HEK293 (cell line): ENCODE measurements around the gene RNF121.

Experiments used
- CTCF ChIA-PET: fragments of 350-600 bp; formaldehyde crosslinking; extraction: SDS; loops from one replicate; lab custom pipeline; 2021; ENCODE audit warnings: antibody characterized with exemption; lab: Yijun Ruan, JAX
- POLR2A ChIA-PET: fragments of 300-600 bp; formaldehyde crosslinking; extraction: SDS; loops from one replicate; lab custom pipeline; 2020; ENCODE audit warnings: antibody characterized with exemption, inconsistent platforms; lab: Yijun Ruan, JAX
- H3K27ac ChIP-seq: fragments of 200-500 bp; sonication (Bioruptor generic); 2 replicates; pipeline ENCODE4 v1.5.1; 2014; ENCODE audit warnings: low read depth, low read length, control low read depth, inconsistent platforms; ENCODE audit errors: extremely low read depth
- H3K36me3 ChIP-seq, 2 experiments: fragments of 200-500 bp in 1 of 2; sonication (Bioruptor generic) in 1 of 2; 1 replicate in 1 of 2; 2 replicates in 1 of 2; pipeline ENCODE4 v1.5.1; 2014 to 2017; ENCODE audit warnings: inconsistent platforms in 2 of 2, low read length in 2 of 2; ENCODE audit not compliant: control insufficient read depth in 2 of 2, insufficient read depth in 1 of 2
- H3K4me1 ChIP-seq: fragments of 200-500 bp; sonication (Bioruptor generic); 2 replicates; pipeline ENCODE4 v1.5.1; 2014; ENCODE audit warnings: mild to moderate bottlenecking, low read length, inconsistent platforms; ENCODE audit not compliant: control insufficient read depth, insufficient read depth
- H3K4me3 ChIP-seq: 2 replicates; pipeline ENCODE4 v1.5.1; 2011; ENCODE audit warnings: low read depth, mild to moderate bottlenecking, control low read depth, low read length, moderate library complexity
- H3K9me3 ChIP-seq: fragments of 200-500 bp; sonication (Bioruptor generic); 2 replicates; pipeline ENCODE4 v1.5.1; 2014; ENCODE audit warnings: low read depth, low read length, inconsistent platforms; ENCODE audit not compliant: control insufficient read depth, insufficient read depth
- BCL11B ChIP-seq: fragments of 450-650 bp; formaldehyde crosslinking; IDR thresholded peaks from 2 replicates; pipeline ENCODE4 v1.5.1; 2016; ENCODE audit warnings: low read depth, missing biosample characterization, missing genetic modification characterization
- BCL6B ChIP-seq: fragments of 450-650 bp; formaldehyde crosslinking; IDR thresholded peaks from 2 replicates; pipeline ENCODE4 v1.5.1; 2017; ENCODE audit warnings: missing biosample characterization, missing genetic modification characterization
- SCRT1 ChIP-seq: fragments of 450-650 bp; formaldehyde crosslinking; IDR thresholded peaks from 2 replicates; pipeline ENCODE4 v1.5.1; 2016; ENCODE audit warnings: missing biosample characterization, missing genetic modification characterization, borderline replicate concordance
- TRIM28 ChIP-seq: IDR thresholded peaks from 2 replicates; pipeline ENCODE4 v1.6.1; 2011; ENCODE audit warnings: low read length, control low read depth, borderline replicate concordance
- TSHZ1 ChIP-seq: fragments of 450-650 bp; formaldehyde crosslinking; IDR thresholded peaks from 2 replicates; pipeline ENCODE4 v1.5.1; 2016; ENCODE audit warnings: missing biosample characterization, missing genetic modification characterization, borderline replicate concordance
- ZBTB8A ChIP-seq: fragments of 450-650 bp; formaldehyde crosslinking; IDR thresholded peaks from 2 replicates; pipeline ENCODE4 v1.5.1; 2016; ENCODE audit warnings: missing biosample characterization, missing genetic modification characterization
- ZEB2 ChIP-seq: fragments of 450-650 bp; formaldehyde crosslinking; IDR thresholded peaks from 2 replicates; pipeline ENCODE4 v1.5.1; 2016; ENCODE audit warnings: missing biosample characterization, missing genetic modification characterization
- ZNF132 ChIP-seq: fragments of 450-650 bp; formaldehyde crosslinking; IDR thresholded peaks from 2 replicates; pipeline ENCODE4 v1.5.1; 2017; ENCODE audit warnings: missing biosample characterization, missing genetic modification characterization, borderline replicate concordance
- ZNF146 ChIP-seq: fragments of 450-650 bp; formaldehyde crosslinking; IDR thresholded peaks from 2 replicates; pipeline ENCODE4 v1.5.1; 2016; ENCODE audit warnings: missing biosample characterization, missing genetic modification characterization
- ZNF16 ChIP-seq: fragments of 450-650 bp; formaldehyde crosslinking; IDR thresholded peaks from 2 replicates; pipeline ENCODE4 v1.5.1; 2016; ENCODE audit warnings: low read depth, missing biosample characterization, missing genetic modification characterization
- ZNF169 ChIP-seq: fragments of 450-650 bp; formaldehyde crosslinking; IDR thresholded peaks from 2 replicates; pipeline ENCODE4 v1.5.1; 2016; ENCODE audit warnings: missing biosample characterization, missing genetic modification characterization
- ZNF202 ChIP-seq: fragments of 450-650 bp; formaldehyde crosslinking; IDR thresholded peaks from 2 replicates; pipeline ENCODE4 v1.5.1; 2016; ENCODE audit warnings: missing biosample characterization, missing genetic modification characterization, borderline replicate concordance
- ZNF335 ChIP-seq: fragments of 450-650 bp; formaldehyde crosslinking; conservative IDR thresholded peaks from 2 replicates; pipeline ENCODE4 v1.5.1; 2016; ENCODE audit warnings: missing biosample characterization, missing genetic modification characterization
- ZNF350 ChIP-seq: fragments of 450-650 bp; formaldehyde crosslinking; IDR thresholded peaks from 2 replicates; pipeline ENCODE4 v1.5.0; 2017; ENCODE audit warnings: missing biosample characterization, mild to moderate bottlenecking, missing genetic modification characterization
- ZNF473 ChIP-seq: fragments of 450-650 bp; formaldehyde crosslinking; IDR thresholded peaks from 2 replicates; pipeline ENCODE4 v1.5.1; 2017; ENCODE audit warnings: missing biosample characterization, missing genetic modification characterization
- ZNF558 ChIP-seq: fragments of 450-650 bp; formaldehyde crosslinking; IDR thresholded peaks from 2 replicates; pipeline ENCODE4 v1.5.1; 2016; ENCODE audit warnings: missing biosample characterization, missing genetic modification characterization
- ZNF621 ChIP-seq: fragments of 450-650 bp; formaldehyde crosslinking; IDR thresholded peaks from 2 replicates; pipeline ENCODE4 v1.5.1; 2017; ENCODE audit warnings: missing biosample characterization, missing genetic modification characterization
- ZNF623 ChIP-seq: fragments of 450-650 bp; formaldehyde crosslinking; IDR thresholded peaks from 2 replicates; pipeline ENCODE4 v1.5.1; 2016; ENCODE audit warnings: missing biosample characterization, missing genetic modification characterization
- ZNF704 ChIP-seq: fragments of 450-650 bp; formaldehyde crosslinking; IDR thresholded peaks from 2 replicates; pipeline ENCODE4 v1.5.1; 2016; ENCODE audit warnings: missing biosample characterization, missing genetic modification characterization
- ZNF785 ChIP-seq: fragments of 450-650 bp; formaldehyde crosslinking; IDR thresholded peaks from 2 replicates; pipeline ENCODE4 v1.5.1; 2016; ENCODE audit warnings: missing biosample characterization, missing genetic modification characterization
- ZNF843 ChIP-seq: fragments of 450-650 bp; formaldehyde crosslinking; IDR thresholded peaks from 2 replicates; pipeline ENCODE4 v1.5.1; 2016; ENCODE audit warnings: missing biosample characterization, missing genetic modification characterization
- ZSCAN16 ChIP-seq: fragments of 450-650 bp; formaldehyde crosslinking; IDR thresholded peaks from 2 replicates; pipeline ENCODE4 v1.5.1; 2016; ENCODE audit warnings: missing biosample characterization, missing genetic modification characterization

Gene RNF121

GRCh38 chr11:71940561-71941219 is 11.8 kb downstream of the RNF121 start:
- Histone ChIP-seq H3K36me3 (no peaks in the 10 kb centered on the region), H3K9me3 (no peaks in the 10 kb centered on the region), H3K4me1 (peaks cover 6% of the 10 kb centered on the region), H3K27ac (no peak overlapping the region), H3K4me3 (no peak overlapping the region)
- TF ChIP-seq ZNF169 (tag by site-specific recombination) (0 out of 2 replicates have a peak, but pooled peaks have one; percentile 55), ZNF16 (tag by site-specific recombination) (no peak)
- POLR2A ChIA-PET, result no interaction called here
- CTCF ChIA-PET, result no interaction called here

- ChIA-PET POLR2A (interaction anchor here (5.7 kb wide), 1 partner anchor 17 kb away, joined by 32 read pairs; the partner anchor contains the start of genes RNF121 and XNDC1N), CTCF (interaction anchor here (1.2 to 1.6 kb wide), 2 partner anchors 11 to 141 kb away, joined by 5 to 9 read pairs; no protein-coding TSS in a partner anchor)
- H3K27ac ChIP-seq, result no peak overlapping the region
- H3K4me1 ChIP-seq, result 0 out of 2 replicates have a peak, but pooled peaks cover 8% of the 10 kb centered on the region
- no peak for TF ChIP-seq ZEB2 (tag by site-specific recombination)
- TF ChIP-seq ZNF621, result no peak
- no peak for TF ChIP-seq TSHZ1 (tag by site-specific recombination)
- no peak for TF ChIP-seq ZNF132 (tag by site-specific recombination)
- no peak for TF ChIP-seq TRIM28
- no peak for TF ChIP-seq ZNF558 (tag by site-specific recombination)
- TF ChIP-seq ZNF350, result no peak
- no peak for TF ChIP-seq BCL6B (tag by site-specific recombination)
- no peak for TF ChIP-seq ZBTB8A (tag by site-specific recombination)
- no peak for TF ChIP-seq ZNF843 (tag by site-specific recombination)
- TF ChIP-seq SCRT1, result no peak
- TF ChIP-seq ZNF704 (tag by site-specific recombination), result no peak
- no peak for TF ChIP-seq ZNF473
- no peak for TF ChIP-seq ZNF202 (tag by site-specific recombination)
- no peak for TF ChIP-seq ZSCAN16 (tag by site-specific recombination)
- TF ChIP-seq ZNF623 (tag by site-specific recombination), result no peak
- no peak for TF ChIP-seq ZNF335 (tag by site-specific recombination)
- TF ChIP-seq ZNF146 (tag by site-specific recombination), result no peak
- no peak for TF ChIP-seq ZNF785
- TF ChIP-seq BCL11B (tag by site-specific recombination), result no peak
- no peaks in the 10 kb centered on the region for H3K9me3 ChIP-seq
- H3K36me3 ChIP-seq, result no peaks in the 10 kb centered on the region
- no peak overlapping the region for H3K4me3 ChIP-seq
Measured at GRCh38 chr11:71946144-71946571, 17.3 kb downstream of the RNF121 start.
